OCI-LY1 (cell line): ENCODE measurements around the gene ZNF18.

ENCODE experiments used
- CTCF ChIP-seq: fragments of 200-600 bp; sonication (generic), shearing (Covaris generic); IDR thresholded peaks from 2 replicates; pipeline ENCODE4 v1.5.1; 2017; ENCODE audit warnings: mild to moderate bottlenecking, antibody characterized with exemption, low read length, moderate library complexity, mixed read lengths
- EZH2 ChIP-seq: fragments of 200-600 bp; sonication (generic), shearing (Covaris generic); IDR thresholded peaks from 2 replicates; pipeline ENCODE4 v1.8.0; 2017; ENCODE audit warnings: borderline replicate concordance, mixed run types, mild to moderate bottlenecking, antibody characterized with exemption, low read length, moderate library complexity, mixed read lengths

- TF ChIP-seq CTCF, result no peak
- TF ChIP-seq EZH2, result no peak
Observed at GRCh38 chr17:11928436-11928835, 68.8 kb downstream of the ZNF18 start.
